OCI-LY3 (cell line): ENCODE data around the gene GARRE1.

ENCODE experiments used
- H2AFZ ChIP-seq: fragments of 200-600, 300-600 bp; shearing (Covaris generic); 2 replicates; pipeline ENCODE4 v1.6.0; 2014; ENCODE audit warnings: antibody characterized with exemption, low read depth, low read length
- H3K27ac ChIP-seq: fragments of 200-600, 300-600 bp; sonication (generic); 2 replicates; pipeline ENCODE4 v1.5.1; 2014; ENCODE audit warnings: mild to moderate bottlenecking, low read length, moderate library complexity, mixed read lengths
- H3K27me3 ChIP-seq: fragments of 200-600, 300-600 bp; sonication (generic); 2 replicates; pipeline ENCODE4 v1.6.1; 2014; ENCODE audit warnings: low read depth, low read length, mixed read lengths
- H3K36me3 ChIP-seq: fragments of 200-600, 300-600 bp; sonication (generic); replicated peaks from 2 replicates; pipeline ENCODE3; 2014; ENCODE audit warnings: low read depth, low read length, mixed read lengths
- H3K4me1 ChIP-seq: fragments of 300-600, 200-600 bp; sonication (generic); 2 replicates; pipeline ENCODE4 v1.6.1; 2014; ENCODE audit warnings: low read length, mixed read lengths
- H3K4me2 ChIP-seq: fragments of 200-600, 300-600 bp; sonication (generic); 2 replicates; pipeline ENCODE4 v1.6.1; 2014; ENCODE audit warnings: low read length, mixed read lengths
- H3K4me3 ChIP-seq: fragments of 300-600, 200-600 bp; sonication (generic); 2 replicates; pipeline ENCODE4 v1.5.1; 2014; ENCODE audit warnings: antibody characterized with exemption, mild to moderate bottlenecking, low read length, moderate library complexity
- H3K79me2 ChIP-seq: fragments of 300-600, 200-600 bp; shearing (Covaris generic); 2 replicates; pipeline ENCODE4 v1.6.1; 2014; ENCODE audit warnings: mild to moderate bottlenecking, low read length, mixed read lengths
- H3K9ac ChIP-seq: fragments of 300-600, 200-600 bp; shearing (Covaris generic); 2 replicates; pipeline ENCODE4 v1.6.0; 2014; ENCODE audit warnings: mild to moderate bottlenecking, low read length, moderate library complexity
- H3K9me3 ChIP-seq: fragments of 200-600, 300-600 bp; shearing (Covaris generic); 2 replicates; pipeline ENCODE4 v1.6.1; 2014; ENCODE audit warnings: low read length, mixed read lengths; ENCODE audit not compliant: insufficient read depth
- H4K20me1 ChIP-seq: fragments of 200-600, 300-600 bp; sonication (generic); 2 replicates; pipeline ENCODE4 v1.6.1; 2016; ENCODE audit warnings: low read length, mixed read lengths; ENCODE audit not compliant: insufficient read depth
- EZH2phosphoT487 ChIP-seq: fragments of 200-600 bp; shearing (Covaris generic); IDR thresholded peaks from 2 replicates; pipeline ENCODE4 v1.6.1; 2018; ENCODE audit warnings: antibody characterized with exemption, mixed run types, low read depth
- TF ChIP-seq, protein P1 (sequence below): fragments of 200-600, 300-600 bp; sonication (generic); IDR thresholded peaks from 2 replicates; pipeline ENCODE4 v1.5.1; 2014; ENCODE audit warnings: antibody characterized with exemption, low read length, low read depth

The GARRE1 gene

DNA sequence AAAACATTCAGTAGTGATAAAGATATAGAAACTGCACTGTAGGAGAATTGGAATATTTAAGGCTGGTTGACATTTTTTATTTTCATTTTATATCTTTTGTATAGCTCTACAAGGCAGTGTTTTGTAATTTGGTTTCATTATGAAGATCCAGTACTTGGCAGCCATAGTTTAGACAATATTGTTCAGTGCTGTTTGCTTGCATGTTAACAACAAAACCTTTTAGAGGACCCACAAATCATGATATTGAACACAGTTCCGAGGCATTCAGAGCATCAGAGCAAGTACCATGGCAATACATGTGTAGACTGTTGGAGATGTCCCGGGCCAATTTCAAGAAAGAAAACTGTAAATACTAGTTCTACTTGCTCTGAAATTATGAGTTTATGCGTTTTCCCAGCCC is 25.6 kb upstream of the GARRE1 start:
- no peaks in the 10 kb centered on the region for H3K27me3 ChIP-seq
- H3K4me2 ChIP-seq: no peak overlapping the region
- peaks cover 13% of the 10 kb centered on the region for H3K4me1 ChIP-seq
- peaks cover 14% of the 10 kb centered on the region for H4K20me1 ChIP-seq
- no peak overlapping the region for H3K9ac ChIP-seq
- H3K4me3 ChIP-seq: no peak overlapping the region
- peaks cover 64% of the 10 kb centered on the region for H3K36me3 ChIP-seq
- no peaks in the 10 kb centered on the region for H3K9me3 ChIP-seq
- no peak overlapping the region for H3K27ac ChIP-seq
- TF ChIP-seq, protein P1, sequence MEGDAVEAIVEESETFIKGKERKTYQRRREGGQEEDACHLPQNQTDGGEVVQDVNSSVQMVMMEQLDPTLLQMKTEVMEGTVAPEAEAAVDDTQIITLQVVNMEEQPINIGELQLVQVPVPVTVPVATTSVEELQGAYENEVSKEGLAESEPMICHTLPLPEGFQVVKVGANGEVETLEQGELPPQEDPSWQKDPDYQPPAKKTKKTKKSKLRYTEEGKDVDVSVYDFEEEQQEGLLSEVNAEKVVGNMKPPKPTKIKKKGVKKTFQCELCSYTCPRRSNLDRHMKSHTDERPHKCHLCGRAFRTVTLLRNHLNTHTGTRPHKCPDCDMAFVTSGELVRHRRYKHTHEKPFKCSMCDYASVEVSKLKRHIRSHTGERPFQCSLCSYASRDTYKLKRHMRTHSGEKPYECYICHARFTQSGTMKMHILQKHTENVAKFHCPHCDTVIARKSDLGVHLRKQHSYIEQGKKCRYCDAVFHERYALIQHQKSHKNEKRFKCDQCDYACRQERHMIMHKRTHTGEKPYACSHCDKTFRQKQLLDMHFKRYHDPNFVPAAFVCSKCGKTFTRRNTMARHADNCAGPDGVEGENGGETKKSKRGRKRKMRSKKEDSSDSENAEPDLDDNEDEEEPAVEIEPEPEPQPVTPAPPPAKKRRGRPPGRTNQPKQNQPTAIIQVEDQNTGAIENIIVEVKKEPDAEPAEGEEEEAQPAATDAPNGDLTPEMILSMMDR: no peak
- H2AFZ ChIP-seq: no peak overlapping the region
- H3K79me2 ChIP-seq: peaks cover 11% of the 10 kb centered on the region; the same call in 1 of the 2 replicates

DNA sequence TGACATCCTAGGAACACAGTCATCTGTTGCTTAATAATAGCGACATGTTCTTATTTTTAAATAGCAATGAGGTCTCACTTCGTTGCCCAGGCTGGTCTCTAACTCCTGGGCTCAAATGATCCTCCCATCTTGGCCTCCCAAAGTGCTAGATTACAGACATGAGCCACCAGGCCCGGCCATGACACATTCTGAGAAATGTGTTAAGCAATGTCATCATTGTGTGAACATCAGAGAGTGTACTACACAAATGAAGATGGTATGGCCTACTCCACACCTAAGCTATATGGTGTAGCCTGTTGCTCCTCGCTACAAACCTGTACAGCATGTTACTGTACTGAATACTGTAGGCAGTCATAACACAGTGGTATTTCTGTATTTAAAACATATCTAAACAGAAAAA is 24.6 kb upstream of the GARRE1 start:
- Histone ChIP-seq H3K9ac (no peak overlapping the region), H3K27me3 (no peaks in the 10 kb centered on the region), H3K27ac (no peak overlapping the region), H2AFZ (no peak overlapping the region), H3K79me2 (peaks cover 6% of the 10 kb centered on the region; the same call in 1 of the 2 replicates), H3K9me3 (no peaks in the 10 kb centered on the region), H3K4me2 (no peak overlapping the region), H3K4me1 (peaks cover 8% of the 10 kb centered on the region), H4K20me1 (peaks cover 8% of the 10 kb centered on the region), H3K4me3 (no peak overlapping the region), H3K36me3 (peaks cover 57% of the 10 kb centered on the region)
- TF ChIP-seq, protein P1: no peak
- no peak for TF ChIP-seq EZH2phosphoT487

DNA sequence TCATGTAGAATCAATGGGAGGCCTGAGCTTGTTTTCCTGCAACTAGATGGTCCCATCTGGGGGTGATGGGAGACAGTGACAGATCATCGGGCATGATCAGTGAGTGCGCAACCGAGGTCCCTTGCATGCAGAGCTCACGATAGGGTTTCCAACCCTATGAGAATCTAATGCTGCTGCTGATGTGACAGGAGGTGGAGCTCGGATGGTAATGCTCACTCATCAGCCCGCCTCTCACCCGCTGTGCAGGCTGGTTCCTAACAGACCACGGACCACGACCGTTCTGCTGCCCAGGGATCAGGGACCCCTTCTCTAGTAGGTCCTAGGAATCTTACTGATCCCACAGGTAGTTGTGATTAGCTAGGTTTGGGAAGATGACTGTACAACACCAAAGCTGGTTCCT is 23.5 kb upstream of the GARRE1 start:
- Histone ChIP-seq H3K4me1 (no peaks in the 10 kb centered on the region), H3K27ac (no peak overlapping the region), H3K27me3 (no peaks in the 10 kb centered on the region), H4K20me1 (peaks cover 8% of the 10 kb centered on the region), H2AFZ (no peak overlapping the region), H3K9ac (no peak overlapping the region), H3K9me3 (no peaks in the 10 kb centered on the region), H3K79me2 (no peaks in the 10 kb centered on the region), H3K4me2 (no peak overlapping the region), H3K36me3 (peaks cover 47% of the 10 kb centered on the region), H3K4me3 (no peak overlapping the region)
- TF ChIP-seq, protein P1: no peak
- TF ChIP-seq EZH2phosphoT487: no peak

DNA sequence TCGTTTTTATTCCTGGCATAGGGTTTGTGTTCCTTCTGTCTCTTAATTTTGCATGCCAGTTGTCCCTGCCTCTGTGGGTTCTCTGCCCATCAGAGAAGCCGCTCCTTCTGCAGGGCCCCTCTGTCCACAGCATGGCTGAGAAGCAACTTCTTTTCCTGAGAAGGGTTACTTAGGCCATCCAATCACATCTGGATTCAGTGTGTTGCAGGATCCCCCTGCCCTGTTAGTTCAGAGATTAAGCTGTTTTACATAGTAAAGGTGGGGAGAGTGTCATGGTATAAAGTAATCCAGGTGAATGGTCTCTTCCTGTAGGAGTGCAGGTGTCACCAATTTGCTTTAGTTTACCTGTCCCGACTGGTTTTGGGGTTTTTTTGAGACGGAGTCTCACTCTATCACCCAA is 22.9 kb upstream of the GARRE1 start:
- H3K9me3 ChIP-seq: no peaks in the 10 kb centered on the region
- H2AFZ ChIP-seq: no peak overlapping the region
- H3K27ac ChIP-seq: no peak overlapping the region
- H3K4me2 ChIP-seq: no peak overlapping the region
- TF ChIP-seq EZH2phosphoT487: no peak
- TF ChIP-seq, protein P1: no peak
- H3K9ac ChIP-seq: no peak overlapping the region
- peaks cover 40% of the 10 kb centered on the region for H3K36me3 ChIP-seq
- no peaks in the 10 kb centered on the region for H3K79me2 ChIP-seq
- no peaks in the 10 kb centered on the region for H3K27me3 ChIP-seq
- no peak overlapping the region for H3K4me3 ChIP-seq
- peaks cover 6% of the 10 kb centered on the region for H4K20me1 ChIP-seq
- no peaks in the 10 kb centered on the region for H3K4me1 ChIP-seq
